CD14-positive monocyte (primary cell): ENCODE measurements around the gene PLCD1. TPM values are rescaled to one million over a fixed set of nuclear protein-coding genes. Genes with fewer than 3 reads are reported as not detected.
A peak's percentile ranks its signal among the peaks of the same experiment; 100 is the strongest.

Experiments used
- DNase-seq, 3 donors: peaks; one replicate each; pipeline ENCODE4 v3.0.0-alpha.2; 2011 to 2022
- H2AFZ ChIP-seq: 2 replicates; pipeline ENCODE4 v1.6.0; 2012; ENCODE audit warnings: mild to moderate bottlenecking, low read depth, low read length, inconsistent platforms; ENCODE audit not compliant: insufficient read depth, poor library complexity, severe bottlenecking
- H3K27ac ChIP-seq, 2 donors: 1 replicate in 1 of 2; 2 replicates in 1 of 2; pipeline ENCODE4 v1.5.1; 2012 to 2013; ENCODE audit warnings: low read length in 2 of 2, control low read depth in 1 of 2, inconsistent platforms in 1 of 2, low read depth in 1 of 2, mild to moderate bottlenecking in 1 of 2
- H3K27me3 ChIP-seq, 2 donors: one replicate each; pipeline versions ENCODE4 v1.6.0 to v1.6.1; 2011 to 2013; ENCODE audit warnings: low read length in 2 of 2; ENCODE audit not compliant: control insufficient read depth in 2 of 2, insufficient read depth in 2 of 2
- H3K36me3 ChIP-seq, 2 donors: replicated peaks in 1 of 2; 1 replicate in 1 of 2; 2 replicates in 1 of 2; pipeline versions ENCODE4 v1.5.1 to v1.6.1; 2012 to 2013; ENCODE audit warnings: low read length in 2 of 2, control low read depth in 1 of 2, inconsistent platforms in 1 of 2, mild to moderate bottlenecking in 1 of 2; ENCODE audit not compliant: insufficient read depth in 2 of 2, control insufficient read depth in 1 of 2
- H3K4me1 ChIP-seq, 2 donors: 1 replicate in 1 of 2; 2 replicates in 1 of 2; pipeline versions ENCODE4 v1.5.1 to v1.6.1; 2012 to 2013; ENCODE audit warnings: low read length in 2 of 2, control low read depth in 1 of 2, inconsistent platforms in 1 of 2, mild to moderate bottlenecking in 1 of 2, moderate library complexity in 1 of 2; ENCODE audit not compliant: insufficient read depth in 2 of 2, control insufficient read depth in 1 of 2
- H3K4me2 ChIP-seq: replicated peaks from 2 replicates; pipeline ENCODE3; 2012; ENCODE audit warnings: low read length, moderate library complexity, mild to moderate bottlenecking; ENCODE audit not compliant: poor library complexity, severe bottlenecking; ENCODE audit errors: extremely low read depth
- H3K4me3 ChIP-seq, 3 experiments: fragments of 200-600 bp in 1 of 3; sonication (generic) in 1 of 3; replicated peaks in 1 of 3; 1 replicate in 2 of 3; 2 replicates in 1 of 3; pipeline ENCODE4 v1.5.1; 2011 to 2013; ENCODE audit warnings: low read length in 3 of 3, mild to moderate bottlenecking in 3 of 3, control low read depth in 2 of 3, low read depth in 2 of 3, inconsistent platforms in 1 of 3, moderate library complexity in 1 of 3
- H3K79me2 ChIP-seq: 2 replicates; pipeline ENCODE4 v1.6.0; 2012; ENCODE audit warnings: mild to moderate bottlenecking, control low read depth, inconsistent platforms, low read length, moderate library complexity; ENCODE audit not compliant: insufficient read depth
- H3K9ac ChIP-seq: 2 replicates; pipeline ENCODE4 v1.6.0; 2017; ENCODE audit warnings: low read length, mild to moderate bottlenecking; ENCODE audit not compliant: insufficient read depth, poor library complexity, severe bottlenecking
- H3K9me3 ChIP-seq, 2 donors: replicated peaks in 1 of 2; 1 replicate in 1 of 2; 2 replicates in 1 of 2; pipeline versions ENCODE4 v1.5.1 to v1.6.1; 2012 to 2013; ENCODE audit warnings: low read length in 2 of 2, control low read depth in 1 of 2; ENCODE audit not compliant: control insufficient read depth in 1 of 2, insufficient read depth in 1 of 2
- H4K20me1 ChIP-seq: 2 replicates; pipeline ENCODE4 v1.6.0; 2012; ENCODE audit warnings: mild to moderate bottlenecking, low read length, control low read depth, moderate library complexity; ENCODE audit not compliant: insufficient read depth
- H3K27ac Mint-ChIP-seq, 7 donors: one replicate each; pipeline ENCODE4 v1.8.0; 2020; ENCODE audit warnings: mild to moderate bottlenecking in 7 of 7, mixed read lengths in 7 of 7, moderate library complexity in 6 of 7, inconsistent platforms in 2 of 7
- H3K27me3 Mint-ChIP-seq, 3 donors: one replicate each; pipeline ENCODE4 v1.8.0; 2021 to 2022; ENCODE audit warnings: low read depth in 3 of 3, mild to moderate bottlenecking in 3 of 3, mixed read lengths in 3 of 3, moderate library complexity in 3 of 3, inconsistent platforms in 1 of 3
- H3K36me3 Mint-ChIP-seq, 2 donors: one replicate each; pipeline ENCODE4 v1.8.0; 2020; ENCODE audit warnings: mixed read lengths in 2 of 2, inconsistent platforms in 1 of 2, mild to moderate bottlenecking in 1 of 2
- H3K4me1 Mint-ChIP-seq: one replicate; pipeline ENCODE4 v1.8.0; 2020; ENCODE audit warnings: mild to moderate bottlenecking, mixed read lengths
- H3K4me3 Mint-ChIP-seq, 2 donors: one replicate each; pipeline ENCODE4 v1.8.0; 2020; ENCODE audit warnings: mild to moderate bottlenecking in 2 of 2, mixed read lengths in 2 of 2, moderate library complexity in 1 of 2
- H3K9me3 Mint-ChIP-seq, 7 donors: one replicate each; pipeline ENCODE4 v1.8.0; 2020 to 2022; ENCODE audit warnings: mixed read lengths in 7 of 7, mild to moderate bottlenecking in 6 of 7, moderate library complexity in 6 of 7, inconsistent platforms in 2 of 7
- WGBS: methylation state at CpG from one replicate; pipeline ENCODE4 v1.1.5; 2013; ENCODE audit warnings: missing lambda C conversion rate; ENCODE audit not compliant: insufficient coverage; 5-methylcytosine and 5-hydroxymethylcytosine counted together
- intact Hi-C, 2 donors: fragments of 100-400 bp; cut with micrococcal nuclease; formaldehyde crosslinking; loops; one replicate each; pipeline versions ENCODE4 v1.15.0 to v1.15.1; 2023
- polyA plus RNA-seq, 3 donors: library from polyadenylated mRNA; depleted of rRNA in 1 of 3; unstranded in 2 of 3; stranded (reverse) in 1 of 3; fragments of 300-500 nt in 2 of 3; fragments of >200 nt in 1 of 3; fragmentation: Illumina TruSeq in 2 of 3; gene quantifications; 1 replicate in 2 of 3; 2 replicates in 1 of 3; pipeline ENCODE4 v1.2.3, GENCODE V29; 2012 to 2021
- TF ChIP-seq, protein P1 (sequence below): fragments of 200-600 bp; IDR thresholded peaks from one replicate; pipeline ENCODE4 v1.8.0; 2022; ENCODE audit warnings: antibody characterized with exemption, mild to moderate bottlenecking

PLCD1 gene
- polyA plus RNA-seq, 3 donors, result 4.1 to 6.4 (median 6.0) TPM

DNA sequence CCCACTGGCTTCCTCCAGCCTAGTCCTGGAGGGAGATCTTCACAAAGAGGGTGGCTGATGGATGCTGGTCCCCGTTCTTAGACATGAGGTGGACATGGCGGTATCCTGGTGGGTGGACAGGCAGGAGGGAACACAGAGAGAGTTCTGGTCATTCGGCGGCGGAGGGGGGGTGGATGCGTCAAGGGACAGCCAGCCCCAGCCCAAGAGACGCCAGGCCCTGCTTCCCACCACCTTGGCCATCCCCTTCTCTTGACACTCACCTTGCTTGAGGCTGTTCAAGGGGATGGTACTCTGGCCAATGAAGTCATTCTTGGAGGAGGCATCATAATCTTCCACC is 21.7 kb downstream of the PLCD1 start:
- 93% methylated on average over 3 of the region's 7 CpGs for WGBS
- Mint-ChIP-seq H3K27me3 (peaks cover 0 to 2% (median 2%) of the 10 kb centered on the region in 3 donors), H3K4me3 (no peak overlapping the region), H3K27ac (no peak overlapping the region), H3K9me3 (no peaks in the 10 kb centered on the region), H3K4me1 (peaks cover 25% of the 10 kb centered on the region), H3K36me3 (peaks cover 43 to 61% of the 10 kb centered on the region in 2 donors)
- H3K27me3 ChIP-seq, result no peaks in the 10 kb centered on the region
- no peak overlapping the region for H3K9ac ChIP-seq
- no peak overlapping the region for H2AFZ ChIP-seq
- no peak overlapping the region for H3K4me2 ChIP-seq
- no peak for DNase-seq
- H3K36me3 ChIP-seq, result peaks cover 48 to 61% of the 10 kb centered on the region in 2 donors
- no peak overlapping the region for H3K4me3 ChIP-seq
- peaks cover 7 to 22% of the 10 kb centered on the region in 2 donors for H3K4me1 ChIP-seq
- no peaks in the 10 kb centered on the region for H3K79me2 ChIP-seq
- no peak overlapping the region for H3K27ac ChIP-seq
- intact Hi-C loops, result no loop called here
- H3K9me3 ChIP-seq, result no peaks in the 10 kb centered on the region
- TF ChIP-seq, protein P1, sequence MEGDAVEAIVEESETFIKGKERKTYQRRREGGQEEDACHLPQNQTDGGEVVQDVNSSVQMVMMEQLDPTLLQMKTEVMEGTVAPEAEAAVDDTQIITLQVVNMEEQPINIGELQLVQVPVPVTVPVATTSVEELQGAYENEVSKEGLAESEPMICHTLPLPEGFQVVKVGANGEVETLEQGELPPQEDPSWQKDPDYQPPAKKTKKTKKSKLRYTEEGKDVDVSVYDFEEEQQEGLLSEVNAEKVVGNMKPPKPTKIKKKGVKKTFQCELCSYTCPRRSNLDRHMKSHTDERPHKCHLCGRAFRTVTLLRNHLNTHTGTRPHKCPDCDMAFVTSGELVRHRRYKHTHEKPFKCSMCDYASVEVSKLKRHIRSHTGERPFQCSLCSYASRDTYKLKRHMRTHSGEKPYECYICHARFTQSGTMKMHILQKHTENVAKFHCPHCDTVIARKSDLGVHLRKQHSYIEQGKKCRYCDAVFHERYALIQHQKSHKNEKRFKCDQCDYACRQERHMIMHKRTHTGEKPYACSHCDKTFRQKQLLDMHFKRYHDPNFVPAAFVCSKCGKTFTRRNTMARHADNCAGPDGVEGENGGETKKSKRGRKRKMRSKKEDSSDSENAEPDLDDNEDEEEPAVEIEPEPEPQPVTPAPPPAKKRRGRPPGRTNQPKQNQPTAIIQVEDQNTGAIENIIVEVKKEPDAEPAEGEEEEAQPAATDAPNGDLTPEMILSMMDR, result no peak
- H4K20me1 ChIP-seq, result no peaks in the 10 kb centered on the region

DNA sequence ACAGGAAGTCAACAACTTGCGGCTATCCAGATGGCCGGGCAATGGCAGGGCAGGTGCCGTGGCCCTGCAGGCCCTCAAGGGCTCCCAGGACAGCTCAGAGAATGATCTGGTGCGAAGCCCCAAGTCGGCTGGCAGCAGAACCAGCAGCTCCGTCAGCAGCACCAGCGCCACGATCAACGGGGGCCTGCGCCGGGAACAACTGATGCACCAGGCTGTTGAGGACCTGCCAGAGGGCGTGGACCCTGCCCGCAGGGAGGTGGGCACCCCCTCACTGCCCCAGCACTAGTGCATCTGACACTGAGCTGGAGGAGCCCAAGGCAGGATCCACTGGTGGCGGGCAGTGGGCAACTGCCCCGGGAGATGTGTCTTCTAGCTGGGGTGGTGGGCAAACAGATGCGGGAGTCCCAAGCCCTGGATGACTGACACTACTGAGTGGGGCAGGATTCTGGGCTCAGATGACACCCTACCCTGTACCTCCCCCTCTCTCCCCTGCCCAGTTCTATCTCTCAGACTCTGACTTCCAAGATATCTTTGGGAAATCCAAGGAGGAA is 22.9 kb downstream of the PLCD1 start:
- intact Hi-C loops, result no loop called here
- Histone ChIP-seq H3K4me1 (peaks cover 7 to 22% of the 10 kb centered on the region in 2 donors), H3K9ac (no peak overlapping the region), H4K20me1 (no peaks in the 10 kb centered on the region), H3K27me3 (no peaks in the 10 kb centered on the region), H3K79me2 (no peaks in the 10 kb centered on the region), H3K27ac (no peak overlapping the region), H3K9me3 (no peaks in the 10 kb centered on the region), H3K36me3 (peaks cover 58 to 73% of the 10 kb centered on the region in 2 donors), H3K4me3 (no peak overlapping the region), H2AFZ (no peak overlapping the region), H3K4me2 (no peak overlapping the region)
- Mint-ChIP-seq H3K27ac (peak overlapping the region in 1 of 7 donors; percentile 63), H3K4me1 (peaks cover 25% of the 10 kb centered on the region), H3K9me3 (no peaks in the 10 kb centered on the region), H3K27me3 (peaks cover 0 to 4% (median 2%) of the 10 kb centered on the region in 3 donors), H3K4me3 (no peak overlapping the region), H3K36me3 (peaks cover 51 to 73% of the 10 kb centered on the region in 2 donors)
- no peak for DNase-seq
- WGBS, result 95% methylated on average over 13 of the region's 16 CpGs
- TF ChIP-seq, protein P1, result no peak
